Kidney capillary endothelial cell (primary cell): ENCODE results near the gene B4GALNT3.
"Not testable (repeated sequence)": the region's sequence is repeated elsewhere in the genome, so short reads cannot be mapped to it uniquely, and the experiment has no call there.

Experiments
- DNase-seq: peaks from one replicate; pipeline ENCODE4 v3.0.0-alpha.2; 2018; ENCODE audit warnings: low spot score

The B4GALNT3 gene

DNA sequence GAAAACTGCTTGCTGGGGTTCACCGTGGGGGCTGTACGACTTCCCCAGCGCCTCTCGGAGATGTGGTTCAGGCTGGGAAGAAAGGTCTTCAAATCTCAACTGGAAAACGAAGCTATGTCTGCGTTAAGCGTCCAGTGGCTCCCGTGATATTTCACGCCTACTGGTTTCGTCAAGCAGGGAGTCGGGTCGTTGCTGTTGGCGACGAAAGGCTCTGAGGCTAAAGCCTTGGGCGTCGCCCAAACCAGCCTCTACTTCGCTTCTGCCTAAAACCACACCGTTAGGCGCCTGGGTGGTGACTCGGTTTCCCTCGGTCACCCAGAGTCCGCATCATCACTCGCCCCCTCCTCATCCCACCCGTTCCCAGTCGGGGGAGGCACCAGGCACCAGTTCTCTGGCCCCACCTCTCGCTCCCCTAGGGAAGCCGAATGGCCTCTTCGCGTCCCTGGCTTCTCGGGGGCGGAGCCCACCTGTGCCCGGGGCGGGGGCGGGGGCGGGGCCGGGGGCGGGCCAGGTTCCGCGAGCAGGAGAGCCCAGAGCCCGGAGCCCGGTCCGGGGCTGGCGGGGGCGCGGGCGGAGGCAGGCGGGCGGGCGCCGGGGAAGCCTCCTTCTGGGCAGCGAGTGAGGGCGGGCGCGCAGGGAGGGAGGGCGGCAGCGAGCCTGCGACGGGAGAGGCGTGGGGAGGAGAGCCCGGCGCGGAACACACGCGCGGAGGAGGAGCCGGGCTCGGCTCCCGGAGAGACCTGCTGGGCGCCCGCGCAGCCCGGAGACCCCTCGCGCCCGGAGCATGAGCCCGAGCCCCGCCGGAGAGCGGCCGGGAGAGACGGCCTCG, at the start of gene B4GALNT3:
B4GALNT3 (plus strand) TSS at position 510 of the 829 bp plus-strand sequence. CDS start 438 bp downstream, outside the sequence.
- DNase-seq, result no peak

- no peak for DNase-seq
These were observed 44.9 kb upstream of the B4GALNT3 start for GRCh38 chr12:414859-415258.

DNA sequence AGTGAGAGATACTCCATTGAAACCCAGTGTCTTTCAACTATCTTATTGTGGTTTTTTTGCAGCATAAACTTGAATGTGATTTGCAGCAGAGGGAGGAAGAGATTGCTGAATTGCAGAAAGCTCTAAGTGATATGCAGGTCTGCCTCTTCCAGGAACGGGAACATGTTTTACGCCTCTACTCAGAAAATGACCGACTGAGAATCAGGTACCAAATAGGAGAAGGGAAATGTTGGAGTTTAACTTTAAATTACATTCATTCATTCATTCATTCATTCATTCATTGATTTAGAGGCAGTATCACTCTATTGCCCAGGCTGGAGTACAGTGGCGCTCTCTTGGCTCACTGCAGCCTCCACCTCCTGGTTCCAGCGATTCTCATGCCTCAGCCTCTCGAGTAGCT, 41.3 kb upstream of the B4GALNT3 start:
- no peak for DNase-seq

DNA sequence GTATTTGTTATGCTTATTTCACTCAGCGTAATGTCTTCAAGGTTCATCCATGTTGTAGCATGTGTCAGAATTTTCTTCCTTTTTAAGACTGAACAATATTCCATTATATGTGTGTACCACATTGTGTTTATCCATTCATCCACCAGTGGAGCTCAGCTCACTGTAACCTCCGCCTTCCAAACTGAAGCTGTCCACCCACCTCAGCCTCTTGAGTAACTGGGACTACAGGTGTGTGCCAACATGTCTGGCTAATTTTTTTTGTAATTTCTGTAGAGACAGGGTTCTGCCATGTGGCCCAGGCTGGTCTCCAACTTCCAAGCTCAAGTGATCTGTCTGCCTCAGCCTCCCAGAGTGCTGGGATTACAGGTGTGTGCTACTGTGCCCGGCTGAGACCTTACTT, 37.2 kb upstream of the B4GALNT3 start:
- DNase-seq, result no peak

DNA sequence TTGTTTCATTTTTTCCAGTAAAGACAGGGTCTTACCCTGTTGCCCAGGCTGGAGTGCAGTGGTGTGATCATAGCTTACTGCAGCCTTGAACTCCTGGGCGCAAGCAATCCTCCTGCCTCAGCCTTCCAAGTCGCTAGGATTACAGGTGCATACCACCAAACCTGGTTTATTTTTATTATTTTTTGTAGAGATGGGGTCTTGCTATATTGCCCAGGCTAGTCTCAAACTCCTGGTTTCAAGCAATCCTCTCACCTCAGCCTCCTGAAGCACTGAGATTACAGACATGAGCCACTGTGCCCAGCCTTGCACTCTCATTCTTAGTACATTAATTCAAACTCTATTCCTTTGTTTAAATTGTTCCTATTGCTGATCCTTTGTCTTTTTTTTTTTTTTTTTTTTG, 24.0 kb upstream of the B4GALNT3 start:
- DNase-seq, result not testable (repeated sequence)

DNA sequence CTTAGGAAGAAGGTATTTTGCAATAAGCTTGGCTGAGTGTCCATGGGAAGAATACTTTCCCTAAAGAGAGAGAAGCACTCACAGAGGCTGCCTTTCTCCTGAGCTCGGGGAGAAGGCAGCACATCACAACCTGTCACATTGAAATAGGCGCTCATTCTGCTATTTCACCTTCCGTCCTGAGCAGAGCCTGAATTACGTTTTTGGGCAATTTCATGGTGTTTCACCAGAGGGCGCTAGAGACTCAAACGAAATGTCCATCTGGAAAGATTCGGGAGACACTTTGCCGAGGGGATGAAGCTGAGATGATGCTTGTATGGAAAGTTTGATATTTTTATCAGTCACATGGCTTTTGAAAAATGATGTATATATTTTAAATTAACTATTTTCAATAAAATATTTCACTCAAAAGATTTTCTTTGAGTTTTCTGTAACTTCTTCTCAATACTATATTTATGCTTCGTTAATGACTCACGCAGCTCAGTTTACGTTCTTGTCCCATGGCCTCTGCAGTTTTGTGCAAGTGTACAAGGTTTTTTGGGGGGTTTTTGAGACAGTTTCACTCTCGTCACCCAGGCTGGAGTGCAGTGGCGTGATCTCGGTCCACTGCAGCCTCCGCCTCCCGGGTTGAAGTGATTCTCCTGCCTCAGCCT, 17.4 kb upstream of the B4GALNT3 start:
- peak; percentile 29 for DNase-seq

DNA sequence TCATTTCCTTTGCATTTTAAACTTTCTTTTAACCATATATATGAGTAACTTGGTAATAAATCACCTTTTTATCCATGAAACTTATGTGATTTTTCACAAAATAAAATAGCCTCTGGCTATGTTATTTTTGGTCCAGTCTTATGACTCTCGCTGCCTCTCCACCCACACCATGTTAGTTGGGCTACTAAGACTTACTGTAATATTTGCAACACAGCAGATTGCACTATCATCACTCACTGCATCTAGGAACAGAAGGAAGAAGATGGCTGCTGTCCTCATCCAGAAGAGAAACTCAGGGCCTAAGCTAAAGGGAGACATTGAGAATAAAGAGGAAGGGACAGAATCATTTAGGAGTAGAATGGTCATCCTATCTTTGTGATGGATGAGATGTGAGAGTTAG, 12.6 kb upstream of the B4GALNT3 start:
- no peak for DNase-seq

DNA sequence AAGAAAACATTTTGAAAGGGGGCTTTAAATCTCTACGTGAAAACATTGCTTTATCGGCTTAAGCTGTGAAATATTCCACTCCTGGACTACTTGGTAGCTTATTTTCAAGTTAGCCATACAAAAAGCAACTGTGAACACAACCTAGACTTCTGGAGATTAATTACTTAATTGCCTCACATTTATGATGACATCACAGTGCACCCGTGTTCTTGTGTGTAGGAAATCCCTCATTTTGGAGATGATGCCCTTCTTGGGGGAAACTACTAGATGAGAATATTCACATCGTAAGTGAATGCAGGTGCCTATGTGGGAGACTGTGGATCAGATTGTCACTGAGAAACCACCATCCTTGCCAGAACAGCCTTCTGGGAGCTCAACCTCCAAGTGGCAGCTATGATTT, 10.5 kb upstream of the B4GALNT3 start:
- no peak for DNase-seq

DNA sequence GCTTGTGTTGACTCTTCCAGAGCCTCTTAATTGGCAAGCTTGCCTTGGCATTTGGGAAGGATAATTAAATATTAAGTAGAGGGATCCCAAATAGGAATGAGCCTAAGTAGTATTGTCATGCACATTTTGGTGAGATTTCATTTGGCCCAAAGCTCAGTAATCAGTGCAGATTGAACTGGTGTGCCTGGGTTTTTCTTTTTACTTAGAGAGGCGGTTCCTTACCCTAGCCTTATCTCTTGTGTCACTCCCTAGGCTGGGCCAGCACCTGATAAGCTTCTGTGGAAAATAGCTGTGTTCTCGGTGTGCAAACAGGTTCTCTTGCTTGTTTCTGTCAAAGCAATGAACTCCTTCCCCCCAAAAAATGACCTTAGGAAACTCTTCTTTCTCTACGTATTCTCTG, 9.3 kb upstream of the B4GALNT3 start:
- DNase-seq, result no peak

DNA sequence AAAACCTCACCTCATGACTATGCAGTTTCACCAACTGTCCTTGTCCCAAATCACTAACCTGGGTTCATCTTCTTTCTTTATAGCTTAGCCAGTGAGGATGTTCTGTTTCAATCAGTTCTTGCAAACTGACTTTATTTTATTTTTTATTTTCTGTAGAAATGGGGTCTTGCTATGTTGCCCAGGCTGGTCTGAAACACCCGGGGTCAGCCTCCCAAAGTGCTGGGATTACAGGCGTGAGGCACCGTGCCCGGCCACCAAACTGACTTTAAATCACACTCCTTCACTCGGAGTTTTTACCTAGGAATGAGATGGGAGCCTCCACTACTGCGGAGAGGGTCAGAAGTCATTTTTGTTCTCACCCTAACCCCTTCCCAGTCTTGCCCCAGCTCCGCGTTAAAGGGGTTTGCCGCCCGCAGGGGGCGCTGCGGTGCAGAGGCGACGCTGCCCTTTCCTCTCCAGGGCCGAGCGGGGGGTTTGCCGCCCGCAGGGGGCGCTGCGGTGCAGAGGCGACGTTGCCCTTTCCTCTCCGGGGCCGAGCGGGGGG, 7.0 kb upstream of the B4GALNT3 start:
- DNase-seq, result no peak

GRCh38 chr12:454833-455232, 4.9 kb upstream of the B4GALNT3 start:
- DNase-seq, result no peak

DNA sequence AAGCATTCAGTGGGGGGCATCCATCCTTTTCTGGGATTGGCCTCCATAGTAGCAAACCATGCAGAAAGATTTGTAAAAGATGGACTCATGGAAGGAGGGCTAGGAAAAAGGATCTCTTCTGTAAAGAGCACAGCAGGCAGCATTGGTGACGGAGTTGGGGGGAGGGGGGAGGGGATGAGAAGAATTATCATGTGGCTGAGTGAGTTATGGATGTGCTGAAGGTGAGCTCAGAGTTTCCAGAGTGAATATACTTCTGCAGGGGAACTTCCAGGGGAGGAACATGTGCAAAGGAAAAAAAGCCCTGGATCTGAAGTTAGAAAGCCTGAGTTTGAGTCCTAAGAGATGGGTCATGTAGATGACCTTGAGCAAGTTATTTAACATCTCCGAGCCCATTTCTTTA, 3.9 kb upstream of the B4GALNT3 start:
- DNase-seq, result no peak

DNA sequence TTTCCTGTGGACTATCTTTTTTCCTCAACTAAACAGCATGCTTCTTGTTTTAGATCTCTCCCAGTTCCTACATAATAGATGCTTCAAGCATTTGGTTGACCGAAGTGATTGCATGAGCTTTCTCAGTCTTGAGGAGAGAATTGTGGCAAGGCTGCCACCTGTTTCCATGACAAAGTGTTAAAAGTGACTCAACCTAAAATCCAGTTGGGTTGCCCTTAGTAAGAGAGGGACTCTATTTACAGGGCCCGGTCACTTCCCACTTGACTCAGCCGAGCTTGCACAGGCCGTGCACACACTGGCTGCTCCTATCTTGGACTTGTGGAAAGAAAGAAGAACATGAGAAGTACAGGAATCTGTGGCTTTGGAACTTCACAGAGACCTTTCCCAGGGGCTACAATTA, 2.1 kb upstream of the B4GALNT3 start:
- DNase-seq, result no peak

DNA sequence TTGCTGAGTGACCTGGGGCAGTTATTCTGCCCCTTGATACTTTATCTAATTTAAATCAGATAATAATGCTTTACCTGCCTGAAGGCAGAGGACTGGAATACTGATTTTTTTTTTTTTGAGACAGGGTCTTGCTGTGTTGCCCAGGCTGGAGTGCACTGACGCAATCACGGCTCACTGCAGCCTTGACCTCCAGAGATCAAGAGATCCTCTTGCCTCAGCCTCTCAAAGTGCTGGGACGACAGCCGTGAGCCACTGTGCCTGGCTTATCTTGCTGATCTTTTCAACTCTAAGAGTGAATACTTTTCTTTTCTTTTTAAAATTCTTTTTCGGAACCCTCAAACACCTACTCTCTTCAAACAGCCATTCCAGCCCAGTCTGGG, 699 bp upstream of the B4GALNT3 start:
- DNase-seq, result no peak

DNA sequence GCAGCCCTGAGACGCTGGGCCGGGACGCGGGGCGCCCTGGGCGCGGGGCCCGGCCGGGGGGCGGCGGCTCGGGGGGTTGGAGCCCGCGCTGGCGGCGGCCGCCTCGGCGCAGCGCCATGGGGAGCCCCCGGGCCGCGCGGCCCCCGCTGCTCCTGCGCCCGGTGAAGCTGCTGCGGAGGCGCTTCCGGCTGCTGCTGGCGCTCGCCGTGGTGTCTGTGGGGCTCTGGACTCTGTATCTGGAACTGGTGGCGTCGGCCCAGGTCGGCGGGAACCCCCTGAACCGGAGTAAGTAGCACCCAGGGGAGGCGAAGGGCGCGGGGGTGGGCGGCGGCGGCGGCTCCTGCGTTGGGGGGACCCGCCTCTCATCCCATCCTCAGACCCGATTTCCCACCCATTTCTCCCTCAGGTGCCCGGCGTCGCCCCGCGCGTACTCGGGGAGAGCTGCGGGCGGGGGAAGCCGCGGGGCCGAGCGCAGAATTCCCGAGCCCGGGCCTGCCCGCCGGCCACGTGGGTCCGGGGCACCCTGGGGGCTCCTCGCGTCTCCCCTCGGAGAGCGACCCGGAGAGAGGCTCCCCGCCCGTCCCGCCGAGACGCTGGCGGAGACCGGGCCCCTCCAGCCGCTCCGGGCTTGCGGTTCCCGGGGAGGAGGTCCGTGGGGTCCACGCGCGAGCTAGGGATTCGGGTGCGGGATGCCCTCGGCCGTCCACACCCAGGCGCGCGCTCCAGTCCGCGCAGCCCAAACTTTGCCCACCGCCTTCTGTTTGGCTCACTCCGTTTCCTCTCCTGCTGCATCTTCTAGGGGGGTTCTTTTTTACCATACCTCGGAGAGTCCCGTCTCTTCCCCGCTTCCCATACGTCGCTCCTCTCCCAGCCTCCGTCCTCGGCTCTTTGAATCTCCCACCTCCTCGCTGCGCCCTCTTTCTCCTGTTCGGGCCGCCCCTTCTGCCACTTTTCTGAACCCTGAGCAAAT, 807 bp downstream of the B4GALNT3 start:
- no peak for DNase-seq

DNA sequence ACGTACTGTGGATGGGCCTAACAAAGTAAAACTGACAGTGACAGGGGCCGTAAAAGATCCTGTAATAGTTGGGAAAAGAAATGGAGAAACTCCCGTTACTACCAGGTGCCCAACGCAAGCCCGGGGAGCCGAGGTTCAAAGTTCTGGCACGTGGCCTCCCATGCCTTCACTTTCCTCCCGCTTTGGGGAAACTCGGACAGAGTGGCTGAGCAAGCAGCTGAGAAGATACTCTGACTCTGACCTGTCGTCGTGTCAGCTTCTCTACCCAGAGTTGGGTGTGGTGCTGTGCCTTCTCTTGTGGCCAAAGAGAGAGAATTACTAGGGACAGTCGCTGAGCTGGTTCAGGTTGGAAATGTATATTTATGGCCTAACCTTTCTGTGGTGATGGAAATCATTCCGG, 1.7 kb downstream of the B4GALNT3 start:
- no peak for DNase-seq

DNA sequence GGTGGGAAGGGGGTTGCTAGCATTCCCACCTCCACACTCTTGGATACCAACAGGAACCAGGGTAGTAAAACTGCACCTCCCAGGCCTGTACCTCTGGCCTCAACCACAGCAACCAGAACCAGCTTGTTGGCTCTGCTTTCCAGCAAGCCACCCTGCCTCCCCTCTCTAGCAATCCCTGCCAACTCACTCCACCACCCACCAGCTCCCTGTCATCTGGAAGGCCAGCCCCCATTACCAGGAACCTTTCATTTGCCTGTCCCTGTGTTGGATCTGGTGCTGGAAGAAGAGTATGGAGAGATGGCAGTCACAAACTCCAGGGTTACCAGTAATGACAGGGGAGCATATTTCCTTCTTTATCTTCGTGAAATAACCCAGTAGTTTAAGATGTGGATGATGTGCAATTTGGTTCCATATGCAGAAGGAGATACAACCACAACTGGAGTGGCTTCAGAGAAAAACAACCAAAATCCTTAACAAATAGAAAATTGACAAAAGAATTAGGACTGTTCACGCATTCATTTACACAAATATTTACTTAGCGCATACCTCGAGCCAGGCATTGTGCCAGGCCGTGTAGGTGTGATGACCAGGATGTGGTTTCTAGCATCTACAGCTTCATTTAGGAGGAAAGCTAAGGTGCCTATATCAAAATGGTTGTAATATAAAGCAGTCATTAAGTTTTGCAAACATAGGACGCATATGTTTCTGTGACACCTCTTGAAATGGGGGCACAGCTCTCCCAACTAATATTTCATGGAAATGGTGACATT, 3.4 kb downstream of the B4GALNT3 start:
- DNase-seq, result no peak

GRCh38 chr12:464484-465267, 4.9 kb downstream of the B4GALNT3 start:
- no peak for DNase-seq

GRCh38 chr12:466039-466438, 6.3 kb downstream of the B4GALNT3 start:
- no peak for DNase-seq

DNA sequence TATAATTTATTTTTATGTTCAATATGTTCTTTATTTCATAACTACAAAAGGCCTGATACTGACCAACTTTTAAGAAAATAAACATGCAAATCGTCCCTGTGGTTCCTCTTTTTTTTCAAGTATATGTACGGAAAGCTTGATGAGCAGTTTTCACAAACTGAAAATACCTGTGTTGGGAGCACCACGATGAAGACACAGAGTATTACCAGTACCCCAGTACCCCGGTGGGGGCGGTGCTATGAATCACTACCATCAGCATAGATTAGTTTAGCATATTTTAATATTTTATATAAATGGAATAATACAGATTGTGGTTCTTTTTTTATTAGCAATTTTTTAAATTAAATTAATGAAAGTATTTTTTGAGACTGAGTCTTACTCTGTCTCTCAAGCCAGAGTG, 7.0 kb downstream of the B4GALNT3 start:
- no peak for DNase-seq

- DNase-seq, result no peak
These were observed 7.9 kb downstream of the B4GALNT3 start for GRCh38 chr12:467591-467990.
